Endothelial cell of hepatic sinusoid (primary cell): ENCODE data around the gene LIMS1.
"Not testable (repeated sequence)": the region's sequence is repeated elsewhere in the genome, so short reads cannot be mapped to it uniquely, and the experiment has no call there.

Experiments
- in situ Hi-C: cut with HindIII; loops from 2 replicates; pipeline ENCODE4 v1.10.0; 2017; ENCODE audit warnings: low sequenced_read_pairs

The LIMS1 gene

DNA sequence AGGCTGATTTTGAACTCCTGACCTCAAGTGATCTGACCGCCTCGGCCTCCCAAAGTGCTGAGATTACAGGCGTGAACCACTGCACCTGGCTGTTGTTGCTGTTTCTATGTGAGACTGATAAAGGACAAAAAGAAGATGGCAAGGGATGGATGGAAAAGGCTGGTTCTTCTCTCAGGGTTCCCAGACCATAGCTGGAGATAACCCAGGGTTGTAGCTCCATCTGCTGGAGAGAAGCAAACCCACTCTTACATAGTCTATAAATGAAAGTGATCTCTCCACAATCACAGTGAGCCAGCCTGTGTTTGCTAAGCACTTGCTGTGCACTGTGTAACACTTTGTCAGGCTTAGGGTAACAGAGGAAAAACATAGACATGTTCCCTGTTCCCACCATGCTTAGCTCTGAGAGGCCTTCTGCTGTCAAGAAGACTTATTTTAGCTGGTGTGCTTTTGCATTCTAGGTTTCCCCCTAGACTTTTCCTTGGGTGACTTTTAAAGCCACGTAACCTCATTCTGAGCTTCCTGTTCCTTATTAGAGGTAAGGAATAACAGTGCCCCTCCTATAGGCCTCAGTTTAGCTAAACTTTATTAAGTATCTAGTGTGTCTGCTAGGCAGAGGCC, 49.7 kb downstream of the LIMS1 start:
- in situ Hi-C loops = no loop called here

DNA sequence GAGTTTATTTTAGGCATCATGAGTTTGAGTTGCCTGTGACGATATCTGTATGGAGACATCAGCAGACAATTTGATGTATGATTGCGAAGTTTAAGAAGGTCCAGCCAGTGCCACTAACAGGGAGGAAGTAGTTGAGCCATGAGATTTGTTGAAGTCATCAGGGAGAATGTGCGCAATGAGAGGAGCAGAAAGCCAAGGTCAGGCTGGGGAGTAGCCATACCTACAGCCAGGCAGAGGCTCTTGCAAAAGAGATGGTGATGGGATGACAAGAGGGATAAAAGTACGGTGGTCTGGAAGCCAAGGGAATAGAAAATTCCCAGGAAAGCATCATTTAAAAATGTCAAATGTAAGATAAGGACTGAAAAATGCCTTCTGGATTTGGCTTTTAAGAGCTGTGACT, 51.2 kb downstream of the LIMS1 start:
- in situ Hi-C loops = no loop called here

DNA sequence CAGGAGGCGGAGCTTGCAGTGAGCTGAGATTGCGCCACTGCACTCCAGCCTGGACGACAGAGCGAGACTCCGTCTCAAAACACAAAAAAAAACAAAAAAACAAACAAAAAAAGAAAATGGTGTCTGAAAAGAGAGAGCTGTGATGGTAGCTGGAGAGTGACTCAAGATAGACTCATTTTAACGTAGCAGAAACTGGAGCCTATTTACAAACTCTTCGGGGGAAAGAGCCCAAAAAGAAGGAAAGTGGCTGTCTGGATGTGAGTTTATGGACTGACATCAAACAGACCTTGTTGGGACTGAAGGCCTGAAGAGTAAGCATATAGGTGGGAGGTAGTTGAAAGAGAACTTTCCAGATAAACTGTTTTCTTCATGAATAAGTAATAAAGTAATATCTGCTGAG, 51.8 kb downstream of the LIMS1 start:
- in situ Hi-C loops = no loop called here

DNA sequence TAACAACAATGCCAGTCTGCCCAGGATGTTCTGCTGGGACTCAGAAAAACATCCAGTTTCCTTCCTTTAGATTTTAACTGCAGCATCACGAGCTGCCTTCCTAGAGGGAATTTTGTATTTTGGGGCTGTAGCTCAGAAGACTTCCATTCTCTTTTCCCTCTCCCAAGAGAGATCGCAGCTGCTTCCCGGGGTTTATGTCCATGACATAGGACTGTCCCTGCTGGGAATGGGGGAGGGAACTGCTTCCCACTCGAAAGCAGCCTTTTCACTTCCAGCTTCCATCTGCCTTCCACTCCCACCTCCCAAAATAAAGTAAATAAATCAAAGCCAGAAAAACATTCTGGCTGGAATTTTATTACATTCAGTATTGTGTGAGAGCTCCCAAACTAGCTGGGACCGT, 52.4 kb downstream of the LIMS1 start:
- in situ Hi-C loops = no loop called here

DNA sequence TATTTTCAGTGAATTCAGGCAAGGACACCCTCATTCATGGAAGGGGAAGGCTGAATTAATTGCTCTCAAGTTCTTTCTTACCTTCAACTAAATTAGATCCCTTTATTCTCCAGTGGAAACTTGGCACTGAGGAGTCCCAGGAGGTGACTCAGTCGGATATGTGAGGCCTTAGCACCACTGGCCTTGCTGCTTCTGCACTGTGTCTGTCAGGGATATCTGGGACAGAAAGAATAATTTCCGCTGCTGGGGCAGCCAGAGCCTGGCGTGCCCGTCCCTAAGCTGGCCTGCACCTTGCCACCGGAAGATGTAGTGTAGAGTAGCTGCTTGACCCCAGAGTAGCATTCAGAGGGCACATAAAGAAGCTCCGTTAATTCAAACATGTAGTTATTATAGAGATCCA, 53.4 kb downstream of the LIMS1 start:
- in situ Hi-C loops = no loop called here

DNA sequence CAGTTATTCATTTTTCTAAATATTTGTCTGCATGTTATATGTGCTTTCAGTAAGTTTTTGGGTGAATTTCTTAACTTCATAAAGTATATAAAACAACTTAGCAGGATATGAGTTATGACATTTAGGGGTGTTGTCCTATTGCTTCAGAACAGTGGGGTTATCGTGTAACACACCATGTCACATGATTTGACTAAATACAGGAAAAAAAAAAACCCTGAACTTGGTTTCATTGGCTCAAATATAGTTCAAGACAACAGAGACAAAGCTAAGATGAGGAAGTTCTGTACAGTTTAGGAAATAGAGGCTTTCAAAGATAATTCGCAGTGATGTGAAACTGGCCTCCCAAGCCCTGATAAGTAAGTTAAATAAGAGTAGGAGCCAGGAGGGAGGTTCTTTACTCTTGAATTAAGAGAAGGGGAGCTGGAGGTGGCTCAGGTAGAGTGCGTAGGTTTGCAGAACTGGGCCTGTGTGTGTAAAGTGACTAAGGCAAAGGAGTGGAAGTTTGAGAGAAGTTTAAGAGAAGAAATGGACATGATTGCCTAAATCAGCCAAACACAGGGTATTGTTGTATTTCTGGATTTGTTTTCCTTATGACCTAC, 53.9 kb downstream of the LIMS1 start:
- in situ Hi-C loops = no loop called here

DNA sequence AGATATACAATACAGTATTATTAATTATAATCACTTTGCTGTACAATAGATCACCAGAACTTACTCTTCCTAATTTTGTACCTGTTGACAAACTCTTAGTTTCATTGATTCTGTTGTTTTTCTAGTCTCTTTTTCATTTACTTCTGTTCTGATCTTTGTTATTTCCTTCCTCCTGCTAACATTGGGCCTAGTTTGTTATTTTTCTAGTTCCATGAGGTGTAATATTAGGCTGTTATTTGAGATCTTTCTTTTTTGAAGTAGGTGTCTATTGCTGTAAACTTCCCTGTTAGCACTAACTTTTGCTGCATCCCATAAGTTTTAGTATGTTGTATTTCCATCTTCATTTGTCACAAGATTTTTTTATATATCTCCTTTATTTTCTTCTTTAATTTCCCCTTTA, 55.1 kb downstream of the LIMS1 start:
- in situ Hi-C loops = no loop called here

DNA sequence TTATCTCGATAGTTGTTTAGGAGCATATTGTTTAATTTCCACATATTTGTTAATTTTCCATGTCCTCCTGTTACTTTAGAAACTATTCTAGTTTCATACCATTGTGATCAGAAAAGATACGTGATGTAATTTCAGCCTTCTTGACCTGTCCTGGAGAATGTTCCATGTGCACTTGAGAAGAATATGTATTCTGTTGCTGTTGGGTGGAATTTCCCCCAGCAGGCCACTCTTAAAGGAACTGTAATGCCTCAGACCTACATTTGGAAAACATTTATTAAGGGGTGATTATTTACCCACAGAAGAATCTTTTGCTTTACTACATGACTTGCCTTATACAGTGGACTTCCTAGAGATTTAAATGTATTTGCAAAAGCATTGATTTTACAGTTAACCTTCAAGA, 55.5 kb downstream of the LIMS1 start:
- in situ Hi-C loops = no loop called here

DNA sequence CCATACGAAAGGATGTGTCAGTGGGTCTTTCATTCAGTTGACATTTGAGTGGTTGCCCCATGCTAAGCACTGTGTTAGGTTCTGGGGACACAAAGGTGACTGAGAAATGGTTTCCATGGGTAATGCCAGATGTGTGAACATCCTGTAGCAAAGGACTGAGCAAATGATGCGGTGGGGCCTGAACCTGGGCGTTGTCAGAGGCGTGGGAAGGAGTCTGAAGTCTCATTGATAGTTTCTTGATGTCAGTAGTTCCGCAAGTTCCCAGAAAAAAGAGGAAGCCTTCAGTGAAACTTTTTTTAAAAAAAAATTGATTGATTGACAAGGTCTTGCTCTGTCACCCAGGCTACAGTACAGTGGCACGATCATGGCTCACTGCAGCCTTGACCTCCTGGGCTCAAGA, 56.9 kb downstream of the LIMS1 start:
- in situ Hi-C loops = no loop called here

DNA sequence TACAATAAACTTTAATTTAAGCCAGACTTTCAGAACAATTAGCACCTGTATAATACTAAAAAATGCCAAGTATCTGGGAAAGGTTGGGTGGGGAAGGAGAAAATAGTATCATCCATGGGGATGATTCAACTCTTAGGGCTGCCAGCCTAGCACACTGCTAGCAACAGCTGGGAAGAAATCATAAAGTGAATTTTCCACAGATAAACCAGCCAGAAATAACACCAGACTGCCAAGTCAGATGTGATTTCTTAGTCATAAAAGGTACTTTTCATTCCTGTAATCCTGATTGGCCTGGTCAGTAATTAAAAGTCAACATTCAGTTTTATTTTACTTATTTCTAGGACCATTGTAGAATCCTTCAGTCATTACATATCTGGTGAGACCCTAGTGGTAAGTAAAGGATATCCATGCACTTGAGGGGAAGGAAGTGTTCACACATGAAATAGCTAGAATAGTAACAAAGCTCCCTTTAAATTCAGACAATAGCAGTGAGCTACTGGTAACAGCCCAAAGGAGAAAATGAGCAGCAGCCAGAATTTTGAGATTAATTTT, 59.4 kb downstream of the LIMS1 start:
- in situ Hi-C loops = no loop called here

DNA sequence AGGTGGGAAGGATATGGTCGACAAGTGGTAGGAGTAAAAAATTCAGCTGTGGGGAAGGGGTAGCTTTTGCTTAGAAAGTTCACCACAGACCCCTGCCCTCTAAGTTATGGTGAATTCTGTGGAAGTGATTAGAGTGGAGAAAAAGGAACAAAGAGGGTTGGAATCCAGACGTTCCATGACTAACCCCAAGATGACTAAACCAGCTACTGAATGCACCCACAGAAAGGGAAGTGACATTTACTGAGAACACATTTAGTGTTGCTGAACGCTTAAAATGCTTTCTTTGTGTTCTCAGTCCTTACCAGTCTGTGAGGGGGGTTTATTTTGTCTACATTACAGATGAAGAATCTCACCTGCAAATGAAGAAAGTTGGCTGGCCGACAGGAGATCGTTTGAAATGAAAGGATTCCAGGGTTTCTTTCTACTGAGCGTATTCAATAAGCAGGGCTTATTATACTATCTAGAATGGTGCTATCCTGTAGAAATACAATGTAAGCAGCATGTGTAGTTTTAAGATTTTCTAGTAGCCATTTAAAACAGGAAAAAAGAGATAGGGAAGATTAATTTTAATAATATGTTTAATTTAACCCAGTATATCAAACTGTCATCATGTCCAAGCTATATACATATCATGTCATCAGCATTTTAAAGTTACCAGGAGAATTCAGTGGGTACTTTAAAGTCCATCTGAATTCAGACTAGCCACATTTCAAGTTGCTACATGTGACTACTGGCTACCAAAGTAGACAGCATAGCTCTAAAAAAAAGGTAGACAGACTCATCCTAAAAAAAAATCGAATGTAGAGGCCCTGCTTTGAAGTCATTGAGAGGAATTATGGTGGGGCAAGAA, 60.1 kb downstream of the LIMS1 start:
- in situ Hi-C loops = no loop called here

DNA sequence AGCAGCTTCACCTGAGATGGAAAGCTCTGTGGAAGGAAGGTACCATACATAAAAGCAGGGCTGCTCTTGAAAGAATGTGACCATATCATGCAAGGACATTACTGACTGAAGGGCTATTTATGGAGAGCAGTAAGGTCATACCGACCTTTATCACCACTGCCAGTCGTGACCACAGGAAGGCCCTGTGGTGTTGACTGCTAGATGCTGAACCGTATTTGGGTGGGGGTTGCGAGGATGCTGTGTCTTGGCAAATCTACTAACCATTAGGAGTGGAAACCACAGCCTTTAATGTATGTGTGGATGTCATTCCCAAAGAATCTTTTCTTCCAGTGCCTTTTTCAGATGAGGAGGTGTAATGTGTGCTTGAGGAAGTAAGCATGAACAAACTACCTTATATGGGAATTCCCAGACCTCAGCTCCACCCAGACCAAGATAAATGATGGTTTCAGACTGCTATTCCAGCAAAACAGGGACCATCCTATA, 60.8 kb downstream of the LIMS1 start:
- in situ Hi-C loops = no loop called here

DNA sequence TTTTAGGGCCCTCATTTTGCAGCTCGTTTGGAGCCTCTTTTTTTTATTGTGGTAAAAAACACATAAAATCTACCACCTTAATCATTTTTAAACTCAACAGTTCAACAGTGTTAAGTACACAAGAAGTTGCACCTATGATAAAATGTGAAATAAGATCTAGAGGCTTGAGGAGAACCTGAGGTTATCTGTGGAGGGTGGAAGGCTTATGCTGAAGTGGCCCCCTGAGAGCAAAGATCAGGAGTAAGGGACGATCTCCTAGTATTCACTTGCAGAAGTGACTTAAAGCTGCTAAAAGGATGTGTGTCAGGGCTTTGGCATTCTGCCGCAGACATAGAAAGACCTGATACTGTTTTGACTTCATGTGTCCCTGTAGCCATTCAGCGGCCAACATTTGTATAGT, 61.5 kb downstream of the LIMS1 start:
- in situ Hi-C loops = not testable (repeated sequence)

DNA sequence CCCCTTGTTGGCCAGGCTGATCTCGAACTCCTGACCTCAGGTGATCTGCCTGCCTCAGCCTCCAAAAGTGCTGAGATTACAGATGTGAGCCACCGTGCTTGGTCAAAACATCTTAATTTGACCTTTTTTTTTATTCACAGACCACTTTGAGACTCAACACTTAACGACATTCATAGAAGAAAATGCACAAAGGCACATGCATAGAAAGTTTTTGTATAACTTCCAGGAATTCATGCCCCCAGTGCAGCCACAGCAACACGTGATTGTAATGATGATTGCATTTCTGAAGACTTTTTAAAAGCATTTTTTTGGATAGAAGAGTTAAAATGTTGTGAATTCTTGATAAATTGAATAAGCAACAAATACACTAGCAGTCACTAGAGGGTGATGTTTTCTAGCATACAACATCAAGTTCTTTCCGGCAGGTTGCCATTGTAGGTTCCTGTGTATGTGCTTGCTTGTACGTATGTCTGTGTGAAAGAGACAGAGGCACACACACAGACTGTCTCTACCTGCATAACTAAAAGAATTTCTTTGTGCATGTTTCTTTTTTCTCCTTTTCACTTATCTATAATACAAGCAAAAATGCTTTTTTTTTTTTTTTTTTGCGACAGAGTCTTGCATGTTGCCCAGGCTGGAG, 63.0 kb downstream of the LIMS1 start:
- in situ Hi-C loops = not testable (repeated sequence)

DNA sequence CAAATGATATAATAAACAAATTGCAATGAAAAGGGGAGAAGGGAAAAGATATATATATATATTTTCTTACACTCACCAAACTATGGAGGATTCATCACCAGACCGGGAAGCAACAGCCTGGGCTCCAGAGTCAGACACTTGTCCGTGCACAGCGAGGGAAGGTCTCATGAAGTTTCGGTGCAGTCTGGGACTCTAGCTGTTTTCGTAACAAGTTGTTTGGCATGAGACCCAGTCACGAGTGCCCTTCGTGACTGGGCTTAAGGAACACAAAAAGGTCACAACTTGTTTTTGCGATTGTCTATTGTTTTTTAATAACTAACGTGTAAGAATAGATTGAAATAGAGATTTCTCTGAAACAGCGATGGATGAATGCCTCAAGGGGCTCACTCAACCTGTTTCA, 66.9 kb downstream of the LIMS1 start:
- in situ Hi-C loops = not testable (repeated sequence)

DNA sequence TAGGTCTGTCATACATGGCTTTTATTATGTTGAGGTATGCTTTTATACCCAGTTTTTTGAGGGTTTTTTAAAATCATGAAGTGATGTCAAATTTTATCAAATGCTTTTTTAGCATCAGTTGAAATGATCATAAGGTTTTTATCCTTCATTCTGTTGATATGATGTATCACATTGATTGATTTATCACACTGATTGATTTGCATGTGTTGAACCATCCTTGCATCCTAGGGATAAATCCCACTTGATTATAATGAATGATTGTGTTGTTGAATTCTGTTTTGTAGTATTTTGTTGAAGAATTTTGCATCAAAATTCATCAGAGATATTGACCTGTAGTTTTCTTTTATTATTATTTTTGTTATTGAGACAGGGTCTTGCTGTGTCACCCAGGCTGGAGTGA, 68.2 kb downstream of the LIMS1 start:
- in situ Hi-C loops = no loop called here

DNA sequence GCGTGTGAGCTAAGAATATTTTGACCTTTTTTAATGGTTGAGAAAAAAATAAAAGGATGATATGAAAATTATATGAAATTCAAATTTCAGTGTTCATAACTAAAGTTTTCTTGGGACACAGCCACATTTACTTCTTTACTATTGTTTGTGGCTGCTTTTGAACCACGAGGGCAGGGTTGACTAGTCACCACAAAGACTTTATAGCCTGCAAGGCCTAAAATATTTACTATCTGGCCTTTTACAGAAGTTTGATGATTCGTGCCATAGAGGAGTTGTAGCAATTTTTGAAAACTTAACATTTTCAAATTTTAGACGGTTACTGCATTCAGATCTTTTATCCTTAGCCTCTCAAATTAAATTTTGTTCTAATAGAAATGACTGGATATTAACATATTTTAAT, 69.9 kb downstream of the LIMS1 start:
- in situ Hi-C loops = no loop called here

DNA sequence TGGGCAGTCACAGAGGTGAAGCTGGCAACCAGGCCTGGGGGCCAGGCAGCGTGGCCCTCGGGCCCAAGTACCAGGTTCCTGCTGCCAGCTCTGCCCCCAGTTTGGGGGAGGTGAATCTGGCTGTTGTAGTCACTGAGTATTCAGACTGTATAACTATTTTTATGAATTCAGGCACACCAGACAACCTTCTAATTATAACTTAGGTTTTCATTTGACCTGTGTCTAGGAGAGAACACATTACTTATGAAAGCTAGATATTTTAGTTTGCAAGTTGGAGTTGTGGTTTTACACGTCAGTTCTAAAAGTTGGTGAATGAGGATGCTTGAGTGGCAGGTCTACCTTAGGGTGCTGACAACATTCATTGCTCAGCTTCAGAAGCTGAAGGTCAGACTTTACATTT, 71.7 kb downstream of the LIMS1 start:
- in situ Hi-C loops = loop anchor here (5.0 kb wide), 1 partner anchor 36 kb away; no protein-coding TSS in a partner anchor

DNA sequence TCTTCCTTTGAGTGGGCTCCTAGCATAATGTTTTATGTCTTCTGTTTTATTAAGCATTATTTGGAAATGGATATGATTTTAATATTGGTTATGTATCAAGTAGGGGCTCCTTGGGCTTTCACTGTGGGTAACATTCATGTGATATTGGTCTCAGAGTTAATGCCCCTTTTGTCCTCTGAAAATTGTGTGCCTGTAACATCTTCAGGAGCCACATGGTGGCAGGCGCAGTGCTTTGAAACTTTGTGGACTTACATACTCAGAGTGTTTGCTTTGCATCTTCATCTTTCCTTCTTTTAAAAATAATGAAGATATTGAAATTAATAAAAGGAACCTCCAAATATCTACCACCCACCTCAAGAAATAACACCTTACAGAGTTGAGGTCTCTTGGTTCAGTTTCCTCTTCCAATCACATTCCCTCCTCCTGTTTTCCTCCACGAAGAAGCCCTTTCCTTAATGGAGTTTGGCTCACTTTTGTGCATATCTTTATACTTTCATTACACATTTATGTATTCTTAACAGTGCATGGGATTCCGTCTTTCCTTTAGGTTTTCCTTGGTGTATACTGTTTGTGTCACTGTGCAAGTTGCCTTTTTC, 73.5 kb downstream of the LIMS1 start:
- in situ Hi-C loops = loop anchor here (5.0 kb wide), 1 partner anchor 34 kb away; no protein-coding TSS in a partner anchor

DNA sequence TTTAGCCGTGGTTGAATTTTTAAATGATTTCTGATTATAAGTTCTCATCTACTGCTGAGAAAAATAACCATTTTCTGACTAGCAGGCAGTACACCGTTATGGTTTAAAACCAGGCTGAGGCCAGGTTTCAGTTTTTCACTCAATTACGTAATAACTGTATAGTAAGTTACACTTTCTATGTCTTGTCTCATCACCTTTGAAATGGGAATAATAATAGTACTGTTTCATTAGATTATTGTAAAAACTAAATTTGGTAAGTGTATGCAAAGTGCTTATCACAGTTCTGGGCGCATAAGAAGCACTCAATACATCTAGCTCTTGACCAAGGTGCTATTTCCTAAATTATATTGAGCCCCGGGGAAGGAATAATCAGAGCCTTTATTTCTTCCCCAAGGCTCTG, 76.8 kb downstream of the LIMS1 start:
- in situ Hi-C loops = no loop called here

DNA sequence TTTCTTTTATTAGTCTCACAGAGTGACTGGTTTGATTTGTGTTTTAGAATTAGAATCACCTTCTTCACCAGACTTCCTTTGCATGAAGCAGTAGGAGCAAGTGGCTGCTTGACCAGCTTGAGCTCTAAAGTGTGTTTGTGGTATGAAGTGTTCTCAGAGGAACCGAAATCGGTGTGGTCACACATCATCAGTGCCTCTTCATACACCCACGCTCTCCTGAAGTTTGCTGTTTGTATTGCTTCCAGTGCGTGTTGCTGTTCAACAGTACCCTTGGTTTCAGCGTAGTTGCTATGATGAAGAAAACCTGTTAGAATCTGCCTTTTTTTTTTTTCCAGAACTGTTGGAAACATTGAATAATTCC, 77.9 kb downstream of the LIMS1 start:
- in situ Hi-C loops = no loop called here
